Panc1 (cell line): ENCODE data around the gene SCYGR6.

Experiments used
- CTCF ChIP-seq: fragments of 450-650 bp; IDR thresholded peaks from 2 replicates; pipeline ENCODE4 v1.5.1; 2017; ENCODE audit warnings: mild to moderate bottlenecking
- TCF7L2 ChIP-seq: IDR thresholded peaks from 2 replicates; pipeline ENCODE4 v1.6.1; 2011; ENCODE audit warnings: mild to moderate bottlenecking, low read depth, low read length, inconsistent platforms

DNA sequence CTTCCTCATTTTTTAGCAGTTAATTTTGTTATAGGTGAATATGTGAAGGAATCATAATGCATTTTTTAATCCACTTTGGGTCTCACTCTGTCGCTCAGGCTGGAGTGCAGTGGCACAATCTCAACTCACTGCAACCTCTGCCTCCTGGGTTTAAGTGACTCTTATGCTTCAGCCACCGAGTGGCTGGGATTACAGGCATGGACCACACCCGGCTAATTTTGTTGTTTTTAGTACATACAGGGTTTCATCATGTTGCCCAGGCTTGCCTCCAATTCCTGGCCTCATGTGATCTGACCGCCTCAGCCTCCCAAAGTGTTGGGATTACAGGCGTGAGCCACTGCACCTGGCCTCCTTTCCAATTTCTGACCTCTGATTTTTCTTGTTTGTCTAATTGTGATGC, 40.3 kb downstream of the SCYGR6 start:
- TF ChIP-seq CTCF, result no peak
- TF ChIP-seq TCF7L2, result no peak
